G401 (cell line): ENCODE results near the gene ERC2. TPM values are rescaled to one million over a fixed set of nuclear protein-coding genes. Genes with fewer than 3 reads are reported as not detected.
A peak's percentile ranks its signal among the peaks of the same experiment; 100 is the strongest.

ENCODE experiments used
- DNase-seq: peaks from one replicate; pipeline ENCODE4 v3.0.0-alpha.2; 2015; ENCODE audit warnings: low spot score
- in situ Hi-C: cut with HindIII; loops from 2 replicates; pipeline ENCODE4 v1.10.0; 2016; ENCODE audit warnings: low sequenced_read_pairs, mixed read lengths
- total RNA-seq: library from RNA; depleted of rRNA; stranded (reverse); fragments of >200 nt; shearing (Covaris generic); gene quantifications from 2 replicates; pipeline ENCODE4 v1.2.3, GENCODE V29; 2014

ERC2 gene
- total RNA-seq, 1 experiment from 2014 or later = 3.8 TPM

GRCh38 chr3:55726501-55726775 is 741.8 kb downstream of the ERC2 start:
- DNase-seq = peak; percentile 19
- in situ Hi-C loops = no loop called here

- peak; percentile 19 for DNase-seq
- in situ Hi-C loops = no loop called here
Measured at GRCh38 chr3:55725681-55726500, 742.4 kb downstream of the ERC2 start.

- in situ Hi-C loops = no loop called here
Measured at GRCh38 chr3:55724821-55725220, 743.4 kb downstream of the ERC2 start.

GRCh38 chr3:55724407-55724784 is 743.9 kb downstream of the ERC2 start:
- in situ Hi-C loops = no loop called here
- no peak for DNase-seq

More at GRCh38 chr3:55724821-55725220, 743.4 kb downstream of the ERC2 start:
- peak; percentile 18 for DNase-seq

GRCh38 chr3:55723653-55724406 is 744.4 kb downstream of the ERC2 start:
- DNase-seq = no peak
- in situ Hi-C loops = no loop called here

- DNase-seq = no peak
- in situ Hi-C loops = no loop called here
Measured at GRCh38 chr3:55721716-55722484, 746.4 kb downstream of the ERC2 start.

GRCh38 chr3:55720614-55721013 is 747.7 kb downstream of the ERC2 start:
- no peak for DNase-seq
- in situ Hi-C loops = no loop called here

- in situ Hi-C loops = no loop called here
- DNase-seq = no peak
Measured at GRCh38 chr3:55719508-55719907, 748.8 kb downstream of the ERC2 start.

- DNase-seq = no peak
Measured at GRCh38 chr3:55719006-55719405, 749.3 kb downstream of the ERC2 start.

GRCh38 chr3:55718521-55718921 is 749.7 kb downstream of the ERC2 start:
- no peak for DNase-seq
- in situ Hi-C loops = no loop called here

More at GRCh38 chr3:55719006-55719405, 749.3 kb downstream of the ERC2 start:
- in situ Hi-C loops = no loop called here

- in situ Hi-C loops = no loop called here
- DNase-seq = no peak
Measured at GRCh38 chr3:55718074-55718473, 750.2 kb downstream of the ERC2 start.

GRCh38 chr3:55717481-55717880 is 750.8 kb downstream of the ERC2 start:
- DNase-seq = no peak
- in situ Hi-C loops = no loop called here

GRCh38 chr3:55716611-55717225 is 751.5 kb downstream of the ERC2 start:
- in situ Hi-C loops = no loop called here
- DNase-seq = no peak

GRCh38 chr3:55716044-55716443 is 752.2 kb downstream of the ERC2 start:
- in situ Hi-C loops = no loop called here

GRCh38 chr3:55714057-55714456 is 754.2 kb downstream of the ERC2 start:
- in situ Hi-C loops = no loop called here
- no peak for DNase-seq

More at GRCh38 chr3:55716044-55716443, 752.2 kb downstream of the ERC2 start:
- DNase-seq = no peak

- in situ Hi-C loops = no loop called here
- no peak for DNase-seq
Measured at GRCh38 chr3:55711646-55712045, 756.6 kb downstream of the ERC2 start.

GRCh38 chr3:55709411-55710012 is 758.8 kb downstream of the ERC2 start:
- no peak for DNase-seq
- in situ Hi-C loops = no loop called here

- in situ Hi-C loops = no loop called here
- DNase-seq = no peak
Measured at GRCh38 chr3:55708921-55709320, 759.3 kb downstream of the ERC2 start.

- DNase-seq = no peak
- in situ Hi-C loops = no loop called here
Measured at GRCh38 chr3:55708242-55708641, 760.0 kb downstream of the ERC2 start.
